WI38 (cell line): ENCODE measurements around the gene FAM222A.

Experiments
- H3K4me3 ChIP-seq: 2 replicates; pipeline ENCODE4 v1.5.1; 2011; ENCODE audit warnings: low read depth, mild to moderate bottlenecking, control low read depth, low read length
- CTCF ChIP-seq: IDR thresholded peaks from 2 replicates; pipeline ENCODE4 v1.5.1; 2012; ENCODE audit warnings: low read depth, mild to moderate bottlenecking, control low read depth, low read length

FAM222A gene

GRCh38 chr12:109737631-109738030 lies 24.0 kb downstream of the FAM222A start:
- H3K4me3 ChIP-seq, result no peak overlapping the region
- no peak for TF ChIP-seq CTCF

- TF ChIP-seq CTCF, result no peak
- H3K4me3 ChIP-seq, result no peak overlapping the region
Measured at GRCh38 chr12:109738209-109738608, 24.6 kb downstream of the FAM222A start.

GRCh38 chr12:109738878-109739665 lies 25.4 kb downstream of the FAM222A start:
- H3K4me3 ChIP-seq, result no peak overlapping the region
- TF ChIP-seq CTCF, result no peak

- no peak for TF ChIP-seq CTCF
Measured at GRCh38 chr12:109739747-109740693, 26.4 kb downstream of the FAM222A start.

GRCh38 chr12:109740694-109741245 lies 27.1 kb downstream of the FAM222A start:
- TF ChIP-seq CTCF, result no peak
- H3K4me3 ChIP-seq, result no peak overlapping the region

More at GRCh38 chr12:109739747-109740693, 26.4 kb downstream of the FAM222A start:
- H3K4me3 ChIP-seq, result no peak overlapping the region

- TF ChIP-seq CTCF, result no peak
- no peak overlapping the region for H3K4me3 ChIP-seq
Measured at GRCh38 chr12:109741286-109741969, 27.8 kb downstream of the FAM222A start.
